Omental fat pad (tissue), 4 donors: ENCODE measurements around the gene FGF8. TPM values are rescaled to one million over a fixed set of nuclear protein-coding genes. Genes with fewer than 3 reads are reported as not detected.

ENCODE experiments used
- ATAC-seq: fragments of 150-250 bp; one replicate; pipeline ENCODE4 v1.9.1; 2016; ENCODE audit warnings: mild to moderate bottlenecking, moderate library complexity; ENCODE audit not compliant: low FRiP score
- DNase-seq: peaks from one replicate; pipeline ENCODE4 v3.0.0-alpha.2; 2019; ENCODE audit warnings: low spot score
- total RNA-seq, 4 donors: library from RNA; depleted of rRNA; stranded (reverse); fragments of >200 nt; gene quantifications; one replicate each; pipeline ENCODE4 v1.1.0, GENCODE V29; 2016
- TF ChIP-seq, protein P1 (sequence below), 3 donors: fragments of 450-650 bp; IDR thresholded peaks; one replicate each; pipeline ENCODE4 v1.5.1; 2016 to 2017; ENCODE audit warnings: antibody characterized with exemption in 3 of 3, mild to moderate bottlenecking in 3 of 3, moderate library complexity in 2 of 3

FGF8 gene, protein sequence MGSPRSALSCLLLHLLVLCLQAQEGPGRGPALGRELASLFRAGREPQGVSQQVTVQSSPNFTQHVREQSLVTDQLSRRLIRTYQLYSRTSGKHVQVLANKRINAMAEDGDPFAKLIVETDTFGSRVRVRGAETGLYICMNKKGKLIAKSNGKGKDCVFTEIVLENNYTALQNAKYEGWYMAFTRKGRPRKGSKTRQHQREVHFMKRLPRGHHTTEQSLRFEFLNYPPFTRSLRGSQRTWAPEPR
- 1 to 10 TPM in 1 of 4 donors, not detected in 3; 1.0 TPM for total RNA-seq

DNA sequence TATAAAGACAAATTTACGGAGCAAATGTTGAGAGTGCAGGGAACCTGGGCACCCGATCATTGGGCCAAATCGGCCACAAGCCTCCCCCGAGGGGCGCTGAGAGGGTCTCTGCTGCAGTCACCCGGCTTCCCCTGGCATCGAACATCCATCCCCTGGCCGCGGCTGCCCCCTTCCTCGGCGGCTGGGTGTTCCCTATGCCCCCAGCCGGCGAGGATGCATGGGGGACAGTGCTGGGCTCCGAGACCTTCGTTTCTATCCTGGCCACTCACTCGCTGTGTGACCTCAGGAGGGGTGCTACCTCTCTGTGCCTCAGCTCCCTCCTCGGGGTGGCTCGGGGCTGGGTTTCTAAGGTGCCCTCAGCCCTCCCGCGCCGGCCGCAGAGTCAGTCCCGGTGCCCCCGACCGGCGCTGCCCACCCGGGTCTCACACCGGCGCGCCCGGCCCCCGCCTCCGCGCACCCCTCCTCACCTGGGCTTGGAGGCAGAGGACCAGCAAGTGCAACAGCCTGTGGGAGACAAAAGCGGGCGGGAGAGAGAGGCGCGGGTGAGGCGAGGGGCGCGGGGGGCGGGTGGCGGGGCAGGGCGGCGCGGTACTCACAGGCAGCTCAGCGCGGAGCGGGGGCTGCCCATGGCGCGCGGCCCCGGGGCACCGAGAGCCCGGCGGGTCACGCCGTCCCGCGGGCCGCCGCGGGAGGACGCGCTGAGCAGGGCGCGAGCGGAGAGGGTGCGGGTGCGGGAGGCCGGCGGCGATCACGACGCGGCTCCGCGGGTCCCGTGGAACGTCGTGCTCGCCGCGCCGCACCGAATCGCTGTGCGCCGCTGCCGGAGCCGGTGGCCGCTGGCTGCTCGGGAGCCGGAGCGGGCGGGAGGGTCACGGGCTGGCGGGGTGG lies at the start of gene FGF8:
Gene FGF8 (minus strand): TSS at position 842 of the 888 bp plus-strand sequence. CDS start 214 bp downstream, at position 628.
- TF ChIP-seq, protein P1, sequence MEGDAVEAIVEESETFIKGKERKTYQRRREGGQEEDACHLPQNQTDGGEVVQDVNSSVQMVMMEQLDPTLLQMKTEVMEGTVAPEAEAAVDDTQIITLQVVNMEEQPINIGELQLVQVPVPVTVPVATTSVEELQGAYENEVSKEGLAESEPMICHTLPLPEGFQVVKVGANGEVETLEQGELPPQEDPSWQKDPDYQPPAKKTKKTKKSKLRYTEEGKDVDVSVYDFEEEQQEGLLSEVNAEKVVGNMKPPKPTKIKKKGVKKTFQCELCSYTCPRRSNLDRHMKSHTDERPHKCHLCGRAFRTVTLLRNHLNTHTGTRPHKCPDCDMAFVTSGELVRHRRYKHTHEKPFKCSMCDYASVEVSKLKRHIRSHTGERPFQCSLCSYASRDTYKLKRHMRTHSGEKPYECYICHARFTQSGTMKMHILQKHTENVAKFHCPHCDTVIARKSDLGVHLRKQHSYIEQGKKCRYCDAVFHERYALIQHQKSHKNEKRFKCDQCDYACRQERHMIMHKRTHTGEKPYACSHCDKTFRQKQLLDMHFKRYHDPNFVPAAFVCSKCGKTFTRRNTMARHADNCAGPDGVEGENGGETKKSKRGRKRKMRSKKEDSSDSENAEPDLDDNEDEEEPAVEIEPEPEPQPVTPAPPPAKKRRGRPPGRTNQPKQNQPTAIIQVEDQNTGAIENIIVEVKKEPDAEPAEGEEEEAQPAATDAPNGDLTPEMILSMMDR (IDR thresholded peaks at IDR 0.05): no peak
- DNase-seq (no peak), ATAC-seq (no peak)

DNA sequence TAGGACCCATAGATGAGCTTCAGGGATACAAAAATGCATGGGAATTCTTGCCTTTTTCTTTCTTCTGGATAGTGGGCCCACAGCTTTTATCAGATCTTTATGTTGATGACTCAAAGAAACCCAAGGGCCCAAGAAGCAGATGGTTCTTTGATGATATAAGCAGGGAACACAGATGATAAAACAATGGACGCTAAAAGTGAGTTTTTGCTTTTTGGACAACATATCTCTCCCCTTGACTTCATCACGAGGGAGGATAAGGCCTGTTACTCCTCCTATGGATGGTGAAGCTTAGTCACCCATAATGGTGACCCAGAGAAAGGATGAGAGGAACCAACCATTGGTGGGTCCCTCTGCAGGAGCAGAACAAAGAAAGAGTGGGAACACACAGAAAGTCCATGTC lies 48.8 kb upstream of the FGF8 start:
- TF ChIP-seq, protein P1 (IDR thresholded peaks at IDR 0.05): no peak
- no peak for ATAC-seq
- DNase-seq: no peak

DNA sequence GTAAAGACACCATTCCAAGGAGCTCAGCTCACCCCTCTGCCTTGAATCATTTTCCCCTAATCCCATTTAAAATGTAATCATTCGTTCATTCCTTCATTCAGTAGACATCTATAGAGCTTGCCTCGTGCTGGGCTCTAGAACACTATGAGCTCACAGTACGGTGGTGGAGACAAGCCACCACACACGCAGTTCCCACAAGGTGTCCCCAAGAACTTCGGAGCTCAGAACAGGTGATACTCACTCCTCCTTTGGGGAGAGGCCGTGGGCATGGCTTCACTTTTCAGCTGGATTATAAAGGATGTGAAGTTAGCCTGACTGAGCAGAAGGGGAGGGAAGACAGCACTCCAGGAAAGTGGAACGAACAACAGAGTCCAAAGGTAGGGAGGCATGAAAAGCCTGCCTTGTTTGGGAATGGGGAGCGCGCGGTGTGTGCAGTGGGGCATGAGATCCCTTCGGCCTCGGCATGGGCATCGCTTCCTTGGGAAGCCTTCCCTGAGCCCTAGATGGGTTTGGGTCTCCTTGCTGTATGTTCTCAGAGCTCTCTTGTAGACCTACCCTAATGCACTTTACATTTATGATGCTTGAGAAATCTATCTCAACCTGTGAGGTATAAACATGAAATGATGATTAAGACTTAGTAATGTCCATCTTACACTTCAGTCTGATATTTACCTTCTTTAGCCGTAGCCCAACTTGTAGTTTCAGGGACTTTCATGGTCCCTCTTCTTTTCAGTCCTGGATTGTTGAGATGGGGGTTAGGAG lies 43.1 kb upstream of the FGF8 start:
- DNase-seq (no peak), ATAC-seq (peak; percentile 25)
- TF ChIP-seq, protein P1 (IDR thresholded peaks at IDR 0.05): no peak

GRCh38 chr10:101818119-101818871 lies 42.4 kb upstream of the FGF8 start, which contains the start of gene OGA:
Gene OGA, minus strand, starts transcription at chr10:101818444. Its CDS starts 422 bp downstream, at chr10:101818022.
- ATAC-seq (peak; percentile 98), DNase-seq (peak; percentile 93)
- TF ChIP-seq, protein P1 (IDR thresholded peaks at IDR 0.05): no peak

DNA sequence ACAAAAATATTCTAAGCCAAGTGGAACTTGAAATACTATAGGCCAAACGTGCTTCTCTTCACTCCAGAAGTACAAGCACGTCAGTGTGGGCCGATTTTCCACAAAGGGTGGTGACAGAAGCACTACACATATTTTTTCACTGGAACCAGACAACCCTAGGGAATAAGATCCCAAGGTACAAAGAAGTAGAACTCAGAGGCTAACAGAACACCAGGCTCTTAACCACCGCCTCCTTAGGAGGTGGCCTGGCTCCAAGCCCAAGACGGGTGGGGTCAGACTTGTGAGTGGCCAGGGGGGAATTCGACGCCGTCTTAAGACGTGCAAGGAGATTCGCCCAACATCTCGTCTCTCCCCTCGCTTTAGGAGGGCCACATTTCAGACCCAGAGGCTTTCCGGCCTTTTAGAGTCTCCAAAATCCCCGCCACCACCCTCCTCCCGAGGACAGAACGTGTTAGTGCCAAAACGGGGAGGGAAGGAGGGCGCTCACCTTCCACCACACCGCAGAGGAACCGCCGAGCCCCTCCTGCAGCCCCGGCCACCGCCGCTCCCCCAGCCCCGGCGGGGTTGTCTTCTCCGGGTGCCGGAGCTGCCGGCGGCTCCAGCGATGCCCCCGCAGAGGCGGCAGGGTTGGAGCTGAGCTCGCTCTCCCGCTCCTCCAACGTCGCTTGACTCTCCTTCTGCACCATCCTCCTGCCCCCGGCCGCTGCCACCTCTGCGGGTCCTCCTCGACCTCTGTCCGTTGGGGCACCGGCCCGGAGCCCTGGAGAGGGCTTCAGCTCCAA lies 41.6 kb upstream of the FGF8 start:
- ATAC-seq (peak; percentile 52), DNase-seq (peak; percentile 76)
- TF ChIP-seq, protein P1 (IDR thresholded peaks at IDR 0.05): no peak
